ENCODE results near the gene UBE2D2.

UBE2D2 gene

GRCh38 chr5:139649082-139649991 lies 88.2 kb downstream of the UBE2D2 start:
- DNase-seq, result peak; percentile 72

GRCh38 chr5:139650031-139650688 lies 89.0 kb downstream of the UBE2D2 start:
- DNase-seq, result peak; percentile 64

GRCh38 chr5:139650689-139651042 lies 89.5 kb downstream of the UBE2D2 start:
- peak; percentile 55 for DNase-seq

GRCh38 chr5:139651043-139651834 lies 90.1 kb downstream of the UBE2D2 start:
- peak; percentile 80 for DNase-seq

- DNase-seq, result peak; percentile 72
These were observed 91.0 kb downstream of the UBE2D2 start for GRCh38 chr5:139651853-139652787.

GRCh38 chr5:139652788-139653241 lies 91.7 kb downstream of the UBE2D2 start:
- DNase-seq, result no peak

GRCh38 chr5:139653616-139654015 lies 92.5 kb downstream of the UBE2D2 start:
- no peak for DNase-seq

GRCh38 chr5:139654464-139654863 lies 93.3 kb downstream of the UBE2D2 start:
- DNase-seq, result no peak

GRCh38 chr5:139654871-139655491 lies 93.8 kb downstream of the UBE2D2 start:
- peak; percentile 72 for DNase-seq

GRCh38 chr5:139655727-139656271 lies 94.7 kb downstream of the UBE2D2 start:
- DNase-seq, result peak; percentile 75

- no peak for DNase-seq
These were observed 96.5 kb downstream of the UBE2D2 start for GRCh38 chr5:139657363-139658321.

GRCh38 chr5:139658501-139658927 lies 97.4 kb downstream of the UBE2D2 start:
- DNase-seq, result no peak

- DNase-seq, result peak; percentile 54
These were observed 98.0 kb downstream of the UBE2D2 start for GRCh38 chr5:139658928-139659667.

GRCh38 chr5:139659695-139660101 lies 98.6 kb downstream of the UBE2D2 start:
- DNase-seq, result no peak

- peak; percentile 87 for DNase-seq
These were observed 99.2 kb downstream of the UBE2D2 start for GRCh38 chr5:139660105-139660922.

GRCh38 chr5:139660923-139661814 lies 100.0 kb downstream of the UBE2D2 start:
- no peak for DNase-seq

- peak; percentile 61 for DNase-seq
These were observed 101.5 kb downstream of the UBE2D2 start for GRCh38 chr5:139662617-139663016.

All from DMS53 (cell line).